BJ (cell line): ENCODE data around the gene PRPSAP1. TPM values are rescaled to one million over a fixed set of nuclear protein-coding genes. Genes with fewer than 3 reads are reported as not detected.

Experiments
- CTCF ChIA-PET: fragments of 350-600 bp; formaldehyde crosslinking; extraction: SDS; loops from one replicate; lab custom pipeline; 2021; ENCODE audit warnings: antibody characterized with exemption, inconsistent platforms; lab: Yijun Ruan, JAX
- POLR2A ChIA-PET: fragments of 300-600 bp; sonication (Branson Sonifier 250); formaldehyde crosslinking; extraction: SDS; loops from one replicate; lab custom pipeline; 2021; ENCODE audit warnings: antibody characterized with exemption; lab: Charles Lee
- DNase-seq: peaks from one replicate; pipeline ENCODE4 v3.0.0-alpha.2; 2011; ENCODE audit warnings: low read depth
- H3K27me3 ChIP-seq: 2 replicates; pipeline ENCODE4 v1.6.0; 2011; ENCODE audit warnings: low read length; ENCODE audit not compliant: control insufficient read depth, insufficient read depth
- H3K36me3 ChIP-seq: 2 replicates; pipeline ENCODE4 v1.5.1; 2011; ENCODE audit warnings: low read length; ENCODE audit not compliant: control insufficient read depth, insufficient read depth
- H3K4me3 ChIP-seq: 2 replicates; pipeline ENCODE4 v1.5.1; 2011; ENCODE audit warnings: low read depth, mild to moderate bottlenecking, control low read depth, low read length
- CTCF ChIP-seq: IDR thresholded peaks from 2 replicates; pipeline ENCODE4 v1.5.1; 2011; ENCODE audit warnings: low read depth, mild to moderate bottlenecking, control low read depth, inconsistent platforms, low read length, moderate library complexity; ENCODE audit not compliant: insufficient read depth
- polyA plus RNA-seq: library from polyadenylated mRNA; depleted of rRNA; stranded (reverse); fragments of >200 nt; gene quantifications from 2 replicates; pipeline ENCODE4 v1.2.3, GENCODE V29; 2011

Gene PRPSAP1
- polyA plus RNA-seq, 1 experiment, result 72.8 TPM

- ChIA-PET POLR2A (no interaction called here), CTCF (interaction anchor here (1.2 to 14.3 kb wide), 4 partner anchors 8 to 111 kb away, joined by 3 to 203 read pairs (median 21); no protein-coding TSS in a partner anchor)
- TF ChIP-seq CTCF, result no peak
- DNase-seq, result no peak
- Histone ChIP-seq H3K36me3 (peaks cover 3% of the 10 kb centered on the region; the same call in 1 of the 2 replicates), H3K27me3 (no peaks in the 10 kb centered on the region), H3K4me3 (no peak overlapping the region)
These were observed 56.8 kb downstream of the PRPSAP1 start for GRCh38 chr17:76296889-76297288.

- CTCF ChIA-PET, result interaction anchor here (1.2 to 14.3 kb wide), 7 partner anchors 8 to 173 kb away, joined by 3 to 203 read pairs (median 5); no protein-coding TSS in a partner anchor
These were observed 57.5 kb downstream of the PRPSAP1 start for GRCh38 chr17:76296186-76296585.

GRCh38 chr17:76293106-76293505, 60.6 kb downstream of the PRPSAP1 start:
- CTCF ChIA-PET, result interaction anchor here (1.0 to 1.6 kb wide), 2 partner anchors 105 to 279 kb away, joined by 4 read pairs; no protein-coding TSS in a partner anchor
- Histone ChIP-seq H3K36me3 (peaks cover 4% of the 10 kb centered on the region; the same call in 1 of the 2 replicates), H3K4me3 (no peak overlapping the region), H3K27me3 (no peaks in the 10 kb centered on the region)
- POLR2A ChIA-PET, result no interaction called here
- DNase-seq, result no peak
- TF ChIP-seq CTCF, result no peak

More at GRCh38 chr17:76296186-76296585, 57.5 kb downstream of the PRPSAP1 start:
- POLR2A ChIA-PET, result no interaction called here
- H3K4me3 ChIP-seq, result no peak overlapping the region
- no peaks in the 10 kb centered on the region for H3K27me3 ChIP-seq
- no peak for TF ChIP-seq CTCF
- peaks cover 4% of the 10 kb centered on the region; the same call in 1 of the 2 replicates for H3K36me3 ChIP-seq
- DNase-seq, result no peak

GRCh38 chr17:76292567-76292966, 61.1 kb downstream of the PRPSAP1 start:
- no peak for TF ChIP-seq CTCF
- DNase-seq, result no peak
- H3K4me3 ChIP-seq, result no peak overlapping the region
- H3K36me3 ChIP-seq, result peaks cover 4% of the 10 kb centered on the region
- CTCF ChIA-PET, result no interaction called here
- POLR2A ChIA-PET, result no interaction called here
- no peaks in the 10 kb centered on the region for H3K27me3 ChIP-seq

GRCh38 chr17:76281573-76282371, 71.9 kb downstream of the PRPSAP1 start:
- no peak for DNase-seq
- H3K4me3 ChIP-seq, result no peak overlapping the region
- no peak for TF ChIP-seq CTCF
- CTCF ChIA-PET, result interaction anchor here (1.0 to 7.4 kb wide), 4 partner anchors 12 to 161 kb away, joined by 3 to 247 read pairs (median 26); no protein-coding TSS in a partner anchor
- no peaks in the 10 kb centered on the region for H3K36me3 ChIP-seq
- no peaks in the 10 kb centered on the region for H3K27me3 ChIP-seq
- POLR2A ChIA-PET, result no interaction called here
